ENCODE data around the gene C2orf81. TPM values are rescaled to one million over a fixed set of nuclear protein-coding genes. Genes with fewer than 3 reads are reported as not detected.

The C2orf81 gene
- total RNA-seq, 1 experiment from 2014 or later: 0.34 TPM

- DNase-seq (ENCODE audit: low read depth in 1 of 2, low spot score in 2 of 2): no peak
- no peaks in the 10 kb centered on the region for H3K27me3 ChIP-seq (replicated peaks)
- no peaks in the 10 kb centered on the region for H3K9me3 ChIP-seq (replicated peaks)
- H3K36me3 ChIP-seq: no peaks in the 10 kb centered on the region
- H3K4me1 ChIP-seq (replicated peaks): peaks cover 25% of the 10 kb centered on the region
- no peak overlapping the region for H3K4me3 ChIP-seq
- no peak overlapping the region for H3K27ac ChIP-seq
Measured at GRCh38 chr2:74438248-74438647, 16.8 kb upstream of the C2orf81 start.

GRCh38 chr2:74436848-74437695 lies 15.7 kb upstream of the C2orf81 start:
- Histone ChIP-seq H3K9me3 (replicated peaks) (no peaks in the 10 kb centered on the region), H3K4me3 (no peak overlapping the region), H3K36me3 (peaks cover 4% of the 10 kb centered on the region), H3K27me3 (replicated peaks) (no peaks in the 10 kb centered on the region), H3K4me1 (replicated peaks) (peaks cover 25% of the 10 kb centered on the region), H3K27ac (no peak overlapping the region)
- no peak for DNase-seq (ENCODE audit: low read depth in 1 of 2, low spot score in 2 of 2)

DNA sequence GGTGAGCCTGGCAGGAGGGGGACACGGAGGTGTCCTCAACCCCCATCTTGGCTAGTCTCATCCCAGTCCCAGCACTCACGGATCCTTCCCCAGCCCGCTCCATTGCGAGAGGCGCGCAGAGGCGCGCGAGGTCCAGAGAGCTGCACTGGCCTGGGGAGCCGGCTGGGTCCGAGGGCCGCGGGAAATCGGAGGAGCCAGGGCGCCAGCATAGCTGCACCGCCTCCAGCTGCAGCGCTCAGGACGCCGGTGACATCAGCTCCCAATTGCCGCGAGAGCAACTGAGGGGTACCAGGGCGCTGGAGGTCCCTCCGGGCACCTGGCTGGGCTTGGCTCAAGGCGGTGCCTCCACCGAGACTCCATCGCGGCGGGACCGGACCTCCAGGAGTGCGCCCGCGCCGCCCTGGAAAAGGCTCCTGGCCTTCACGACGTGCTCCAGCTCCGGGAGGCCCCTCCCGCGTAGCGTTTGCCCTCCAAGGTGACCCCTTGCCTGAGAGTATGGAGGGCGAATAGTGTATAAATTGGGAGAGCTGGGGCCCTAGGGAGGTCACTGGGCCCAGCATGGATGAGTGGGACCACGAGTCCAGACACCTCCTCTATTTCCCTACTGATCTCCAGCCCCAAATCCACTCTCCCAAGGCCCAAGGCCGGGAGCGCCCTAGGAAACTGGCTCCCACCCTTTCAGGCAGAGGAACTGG lies 14.8 kb upstream of the C2orf81 start:
- Histone ChIP-seq H3K4me1 (replicated peaks) (peaks cover 25% of the 10 kb centered on the region), H3K36me3 (peaks cover 7% of the 10 kb centered on the region), H3K27ac (no peak overlapping the region), H3K4me3 (no peak overlapping the region), H3K27me3 (replicated peaks) (no peaks in the 10 kb centered on the region), H3K9me3 (replicated peaks) (no peaks in the 10 kb centered on the region)
- DNase-seq (ENCODE audit: low read depth in 1 of 2, low spot score in 2 of 2): no peak

DNA sequence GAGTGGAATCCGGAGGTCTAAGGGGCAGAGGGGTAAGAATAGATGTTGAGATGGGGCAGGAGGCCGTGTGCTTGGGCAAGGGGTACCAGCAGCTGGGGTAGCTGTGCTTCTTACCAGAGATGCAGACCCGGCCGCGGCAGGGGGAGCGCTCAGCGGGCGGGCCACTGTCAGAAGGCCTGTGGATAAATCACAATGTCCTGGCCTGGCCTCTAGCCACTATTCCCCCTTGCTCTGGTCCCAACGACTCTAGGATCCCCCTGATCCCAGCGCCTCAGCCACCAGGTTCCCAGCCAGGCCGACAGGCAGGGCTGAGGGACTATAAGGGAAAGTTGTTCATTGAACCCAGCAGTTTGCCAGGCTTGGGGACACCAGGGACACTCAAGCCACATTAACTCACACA lies 9.1 kb upstream of the C2orf81 start:
- Histone ChIP-seq H3K4me1 (replicated peaks) (no peaks in the 10 kb centered on the region), H3K4me3 (no peak overlapping the region), H3K36me3 (peaks cover 40% of the 10 kb centered on the region), H3K9me3 (replicated peaks) (no peaks in the 10 kb centered on the region), H3K27me3 (replicated peaks) (no peaks in the 10 kb centered on the region), H3K27ac (no peak overlapping the region)
- no peak for DNase-seq (ENCODE audit: low read depth in 1 of 2, low spot score in 2 of 2)

DNA sequence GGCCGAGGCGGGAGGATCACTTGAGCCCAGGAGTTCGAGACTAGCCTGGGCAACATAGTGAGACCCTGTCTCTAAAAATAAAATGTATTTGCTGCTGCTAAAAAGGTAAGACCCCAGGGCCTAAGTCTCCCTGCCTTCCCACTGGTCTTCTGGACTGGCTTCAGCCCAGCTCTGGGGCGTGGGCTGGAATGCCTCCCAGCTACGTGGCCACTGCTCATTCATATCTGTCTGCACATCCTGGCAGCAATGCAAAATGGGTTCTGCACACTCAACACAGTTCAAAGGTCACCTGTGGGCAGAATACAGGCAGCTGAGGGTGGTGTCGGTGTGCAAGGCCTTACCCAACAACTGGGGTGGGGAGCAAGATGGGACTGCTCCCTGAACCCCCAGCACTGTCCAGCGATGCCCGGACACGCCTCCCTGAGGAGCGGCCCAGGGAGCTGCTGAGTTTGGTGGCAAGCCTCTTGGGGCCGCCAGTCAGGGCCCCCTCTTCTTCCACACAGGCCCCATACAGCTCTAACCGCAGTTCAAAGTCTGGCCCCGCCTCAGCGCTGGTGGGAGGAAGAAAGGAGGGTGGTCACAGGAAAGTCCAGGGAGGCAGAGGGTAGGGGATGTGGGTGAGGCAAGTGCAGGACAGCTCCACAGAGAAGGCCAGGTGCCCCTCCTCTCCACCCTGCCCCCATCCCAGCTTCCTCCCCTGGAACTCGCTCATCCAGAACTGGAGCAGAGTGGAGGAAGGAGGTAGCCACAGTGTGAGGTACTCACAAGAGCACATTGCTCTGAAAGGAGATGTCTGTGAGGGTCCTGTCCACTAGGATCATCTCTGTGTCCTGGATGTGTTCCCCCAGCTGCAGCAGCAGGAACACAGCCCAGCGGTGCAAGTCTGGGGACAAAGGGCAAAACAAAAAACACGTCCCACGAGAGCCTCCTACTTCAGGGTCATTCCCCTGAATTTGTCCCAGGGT lies 8.3 kb upstream of the C2orf81 start:
- Histone ChIP-seq H3K36me3 (peaks cover 40% of the 10 kb centered on the region), H3K9me3 (replicated peaks) (no peaks in the 10 kb centered on the region), H3K27me3 (replicated peaks) (no peaks in the 10 kb centered on the region), H3K27ac (no peak overlapping the region), H3K4me3 (no peak overlapping the region), H3K4me1 (replicated peaks) (no peaks in the 10 kb centered on the region)
- DNase-seq (ENCODE audit: low read depth in 1 of 2, low spot score in 2 of 2): no peak

DNA sequence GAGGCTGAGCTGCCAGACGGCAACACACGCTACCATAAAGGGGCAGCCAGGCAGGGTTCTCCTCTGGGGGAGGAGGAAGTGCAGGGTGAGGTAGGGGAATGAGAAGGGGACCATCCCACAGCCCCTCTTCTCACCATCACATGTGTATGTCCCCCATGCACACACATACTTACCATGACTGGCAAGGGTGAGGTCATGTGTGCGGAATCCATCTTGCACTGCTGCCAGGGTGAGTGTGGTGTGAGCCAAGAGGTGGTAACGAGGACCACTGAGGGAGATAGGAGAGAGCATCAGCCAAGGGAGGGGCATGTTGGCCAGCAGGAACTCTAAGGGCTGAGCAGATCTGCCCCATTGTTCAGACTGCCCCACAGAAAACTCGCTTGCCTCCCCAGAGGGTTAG lies 7.3 kb upstream of the C2orf81 start:
- Histone ChIP-seq H3K4me3 (no peak overlapping the region), H3K36me3 (peaks cover 40% of the 10 kb centered on the region), H3K27me3 (replicated peaks) (no peaks in the 10 kb centered on the region), H3K27ac (no peak overlapping the region), H3K4me1 (replicated peaks) (no peaks in the 10 kb centered on the region), H3K9me3 (replicated peaks) (no peaks in the 10 kb centered on the region)
- DNase-seq (ENCODE audit: low read depth in 1 of 2, low spot score in 2 of 2): no peak

DNA sequence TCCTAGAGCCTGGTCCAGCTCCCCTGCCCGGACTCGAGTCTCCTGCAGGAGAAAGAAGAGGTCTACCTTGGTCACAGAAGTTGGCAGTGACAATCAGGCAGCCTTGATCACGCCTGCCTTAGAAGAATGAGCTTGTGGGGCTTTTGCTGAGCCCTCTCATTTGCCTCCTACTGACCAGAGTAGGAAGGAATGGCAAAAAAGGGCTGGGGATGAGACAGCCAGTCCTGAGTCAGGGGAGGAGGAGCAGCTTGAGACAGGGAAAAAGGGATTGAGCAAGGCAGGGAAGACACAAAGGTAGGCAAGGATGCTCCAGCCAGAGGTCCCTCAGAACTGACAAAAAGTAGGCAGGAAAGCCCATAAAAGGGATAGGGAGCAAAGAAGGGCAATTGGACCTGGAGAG lies 6.1 kb upstream of the C2orf81 start:
- DNase-seq (ENCODE audit: low read depth in 1 of 2, low spot score in 2 of 2): no peak

GRCh38 chr2:74426181-74426758 lies 4.9 kb upstream of the C2orf81 start:
- Histone ChIP-seq H3K36me3 (peaks cover 32% of the 10 kb centered on the region), H3K9me3 (replicated peaks) (no peaks in the 10 kb centered on the region), H3K4me1 (replicated peaks) (peaks cover 7% of the 10 kb centered on the region), H3K27ac (no peak overlapping the region), H3K27me3 (replicated peaks) (no peaks in the 10 kb centered on the region), H3K4me3 (no peak overlapping the region)
- DNase-seq (ENCODE audit: low read depth in 1 of 2, low spot score in 2 of 2): no peak

More for the DNA sequence above, 6.1 kb upstream of the C2orf81 start:
- Histone ChIP-seq H3K4me3 (no peak overlapping the region), H3K9me3 (replicated peaks) (no peaks in the 10 kb centered on the region), H3K27ac (no peak overlapping the region), H3K27me3 (replicated peaks) (no peaks in the 10 kb centered on the region), H3K36me3 (peaks cover 40% of the 10 kb centered on the region), H3K4me1 (replicated peaks) (no peaks in the 10 kb centered on the region)

DNA sequence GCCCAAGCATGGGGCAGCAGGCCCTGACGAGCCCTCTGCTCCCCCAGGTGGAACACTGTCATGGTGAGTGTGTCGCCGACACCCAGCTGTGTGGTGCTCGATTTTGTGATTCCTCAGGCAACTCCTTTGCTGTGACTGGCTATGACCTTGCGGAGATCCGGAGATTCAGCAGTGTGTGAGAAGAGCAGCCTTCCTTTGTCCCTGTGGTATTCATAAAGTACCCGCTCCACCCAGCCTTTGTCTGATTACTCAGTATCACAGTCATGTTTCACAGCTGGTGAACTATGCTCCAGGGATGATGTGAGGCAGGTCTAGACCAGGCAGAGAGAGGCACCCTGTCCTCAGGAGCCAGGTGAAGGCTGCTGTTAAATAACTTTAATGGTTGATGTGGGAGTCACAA lies 4.1 kb upstream of the C2orf81 start:
- H3K36me3 ChIP-seq: peaks cover 32% of the 10 kb centered on the region
- DNase-seq (ENCODE audit: low read depth in 1 of 2, low spot score in 2 of 2): no peak
- H3K4me1 ChIP-seq (replicated peaks): peaks cover 12% of the 10 kb centered on the region
- H3K27me3 ChIP-seq (replicated peaks): no peaks in the 10 kb centered on the region
- H3K4me3 ChIP-seq: no peak overlapping the region
- H3K27ac ChIP-seq: no peak overlapping the region
- no peaks in the 10 kb centered on the region for H3K9me3 ChIP-seq (replicated peaks)

DNA sequence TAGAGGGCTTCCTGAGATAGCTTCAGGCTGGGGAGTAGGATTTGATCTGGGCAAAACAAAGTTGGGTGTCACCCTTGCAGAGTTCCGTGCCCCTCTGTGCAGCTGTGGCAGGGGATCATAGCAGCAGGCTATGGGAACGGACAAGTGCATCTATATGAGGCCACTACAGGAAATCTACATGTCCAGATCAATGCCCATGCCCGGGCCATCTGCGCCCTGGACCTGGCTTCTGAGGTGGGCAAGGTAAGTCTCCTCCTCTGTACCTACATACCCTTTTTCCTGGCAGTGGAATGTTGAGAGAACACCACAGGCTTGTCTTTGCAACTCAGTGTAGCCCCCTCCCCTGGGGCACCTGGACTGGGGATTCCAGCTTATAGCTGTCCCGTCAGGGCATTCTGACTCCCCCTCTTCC lies 3.6 kb upstream of the C2orf81 start:
- Histone ChIP-seq H3K9me3 (replicated peaks) (no peaks in the 10 kb centered on the region), H3K27me3 (replicated peaks) (no peaks in the 10 kb centered on the region), H3K36me3 (peaks cover 28% of the 10 kb centered on the region), H3K4me1 (replicated peaks) (peaks cover 12% of the 10 kb centered on the region), H3K4me3 (no peak overlapping the region), H3K27ac (no peak overlapping the region)
- no peak for DNase-seq (ENCODE audit: low read depth in 1 of 2, low spot score in 2 of 2)

DNA sequence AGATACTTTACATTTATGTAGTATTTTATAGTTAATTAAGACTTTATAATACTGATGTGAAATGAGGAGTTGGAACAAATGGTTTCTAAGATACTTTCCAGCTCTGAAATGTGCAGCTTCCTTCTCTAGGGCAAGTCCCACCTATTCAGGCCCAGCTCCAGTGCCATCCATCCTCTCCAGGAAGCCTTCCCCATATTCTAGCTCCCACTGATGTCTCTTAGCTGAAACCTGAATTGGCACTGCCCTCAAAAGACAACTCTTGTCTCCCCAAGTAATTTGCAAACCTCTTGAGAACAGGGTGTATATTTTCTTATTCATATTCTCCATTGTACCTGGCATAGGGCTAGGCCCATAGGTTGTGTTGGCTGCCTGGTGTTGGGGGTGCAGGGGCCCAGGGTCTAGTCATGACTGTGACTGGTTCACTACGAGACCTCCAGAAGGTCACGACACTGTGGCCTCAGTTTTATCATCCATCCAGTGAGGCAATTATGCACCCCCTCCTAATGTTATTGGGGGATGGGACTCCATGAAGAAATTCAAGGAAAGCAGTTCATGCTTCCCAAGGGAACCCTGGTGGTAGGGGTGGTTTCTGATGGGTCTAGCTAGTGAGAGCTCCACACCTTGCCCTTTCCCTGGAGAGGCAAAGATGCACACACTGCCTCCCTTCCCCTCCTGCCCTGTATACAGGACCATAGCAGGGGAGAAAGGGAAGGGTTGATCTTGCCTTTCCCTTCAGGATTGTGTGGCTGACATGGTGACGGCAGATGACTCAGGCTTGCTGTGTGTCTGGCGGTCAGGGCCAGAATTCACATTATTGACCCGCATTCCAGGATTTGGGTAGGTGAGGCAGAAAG lies 2.9 kb upstream of the C2orf81 start:
- Histone ChIP-seq H3K36me3 (peaks cover 22% of the 10 kb centered on the region), H3K27ac (no peak overlapping the region), H3K27me3 (replicated peaks) (peaks cover 6% of the 10 kb centered on the region), H3K4me3 (no peak overlapping the region), H3K4me1 (replicated peaks) (peaks cover 12% of the 10 kb centered on the region), H3K9me3 (replicated peaks) (no peaks in the 10 kb centered on the region)
- no peak for DNase-seq (ENCODE audit: low read depth in 1 of 2, low spot score in 2 of 2)

- DNase-seq (ENCODE audit: low read depth in 1 of 2, low spot score in 2 of 2): no peak
- H3K36me3 ChIP-seq: peaks cover 15% of the 10 kb centered on the region
- no peak overlapping the region for H3K4me3 ChIP-seq
- H3K4me1 ChIP-seq (replicated peaks): peaks cover 12% of the 10 kb centered on the region
- no peaks in the 10 kb centered on the region for H3K9me3 ChIP-seq (replicated peaks)
- no peak overlapping the region for H3K27ac ChIP-seq
- peaks cover 7% of the 10 kb centered on the region for H3K27me3 ChIP-seq (replicated peaks)
Measured at GRCh38 chr2:74423231-74424095, 2.0 kb upstream of the C2orf81 start.
